ENCODE data around the gene PIKFYVE. TPM values are rescaled to one million over a fixed set of nuclear protein-coding genes. Genes with fewer than 3 reads are reported as not detected.

Gene PIKFYVE
- total RNA-seq, 6 experiments from 2014 or later: 10.7 to 16.0 (median 13.2) TPM

GRCh38 chr2:208356846-208357574 is 91.0 kb downstream of the PIKFYVE start:
- Histone ChIP-seq H3K4me3 (no peak overlapping the region), H3K9me3 (no peaks in the 10 kb centered on the region), H3K4me1 (peaks cover 0 to 60% (median 15%) of the 10 kb centered on the region in 4 donors), H3K27me3 (no peaks in the 10 kb centered on the region), H3K36me3 (peaks cover 0 to 3% (median 0%) of the 10 kb centered on the region in 4 donors), H3K27ac (peak overlapping the region in 1 of 3 donors; percentile 86)
- intact Hi-C loops (cut with DNase I): no loop called here
- ATAC-seq: no peak
- no peak for TF ChIP-seq POLR2A (IDR thresholded peaks at IDR 0.05)
- TF ChIP-seq, protein P1, sequence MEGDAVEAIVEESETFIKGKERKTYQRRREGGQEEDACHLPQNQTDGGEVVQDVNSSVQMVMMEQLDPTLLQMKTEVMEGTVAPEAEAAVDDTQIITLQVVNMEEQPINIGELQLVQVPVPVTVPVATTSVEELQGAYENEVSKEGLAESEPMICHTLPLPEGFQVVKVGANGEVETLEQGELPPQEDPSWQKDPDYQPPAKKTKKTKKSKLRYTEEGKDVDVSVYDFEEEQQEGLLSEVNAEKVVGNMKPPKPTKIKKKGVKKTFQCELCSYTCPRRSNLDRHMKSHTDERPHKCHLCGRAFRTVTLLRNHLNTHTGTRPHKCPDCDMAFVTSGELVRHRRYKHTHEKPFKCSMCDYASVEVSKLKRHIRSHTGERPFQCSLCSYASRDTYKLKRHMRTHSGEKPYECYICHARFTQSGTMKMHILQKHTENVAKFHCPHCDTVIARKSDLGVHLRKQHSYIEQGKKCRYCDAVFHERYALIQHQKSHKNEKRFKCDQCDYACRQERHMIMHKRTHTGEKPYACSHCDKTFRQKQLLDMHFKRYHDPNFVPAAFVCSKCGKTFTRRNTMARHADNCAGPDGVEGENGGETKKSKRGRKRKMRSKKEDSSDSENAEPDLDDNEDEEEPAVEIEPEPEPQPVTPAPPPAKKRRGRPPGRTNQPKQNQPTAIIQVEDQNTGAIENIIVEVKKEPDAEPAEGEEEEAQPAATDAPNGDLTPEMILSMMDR (IDR thresholded peaks at IDR 0.05): peak in 1 of 4 donors; percentile 10
- 17% methylated on average over 1 of the region's 1 CpG for WGBS (ENCODE audit: insufficient coverage, low coverage, low lambda C conversion rate, missing lambda C conversion rate)
- no peak for DNase-seq

GRCh38 chr2:208358758-208359631 is 92.9 kb downstream of the PIKFYVE start:
- H3K27ac ChIP-seq: peak overlapping the region in 2 of 3 donors; percentile 41 to 86
- H3K27me3 ChIP-seq: no peaks in the 10 kb centered on the region
- no peak overlapping the region for H3K4me3 ChIP-seq
- 57% methylated on average over 10 of the region's 10 CpGs for WGBS (ENCODE audit: insufficient coverage, low coverage, low lambda C conversion rate, missing lambda C conversion rate)
- TF ChIP-seq, protein P1 (IDR thresholded peaks at IDR 0.05): no peak
- TF ChIP-seq POLR2A (IDR thresholded peaks at IDR 0.05): peak; percentile 34
- no peaks in the 10 kb centered on the region for H3K9me3 ChIP-seq
- DNase-seq (peak in 1 of 3 donors; percentile 47), ATAC-seq (peak; percentile 24 to 74 (median 53))
- H3K36me3 ChIP-seq: no peaks in the 10 kb centered on the region
- intact Hi-C loops (cut with DNase I): no loop called here
- H3K4me1 ChIP-seq: peaks cover 0 to 42% (median 8%) of the 10 kb centered on the region in 4 donors

DNA sequence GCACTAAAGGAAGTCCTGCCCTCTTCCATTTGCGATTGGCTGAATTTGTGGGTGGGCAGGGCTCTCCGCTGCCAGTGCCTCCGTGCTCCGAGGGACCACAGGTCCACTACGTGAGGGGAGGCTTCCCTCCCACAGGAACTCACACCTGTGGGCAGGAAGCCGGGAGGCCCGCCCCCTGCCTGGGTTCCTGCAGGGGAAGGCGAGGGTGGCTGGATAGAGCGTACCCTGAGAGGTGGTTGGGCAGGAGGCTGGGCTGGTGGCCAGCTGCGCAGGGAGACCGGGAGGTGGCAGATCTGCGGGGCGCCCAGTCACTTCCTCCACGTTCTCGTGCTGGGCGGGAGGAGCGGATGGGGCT is 93.6 kb downstream of the PIKFYVE start:
- Histone ChIP-seq H3K9me3 (no peaks in the 10 kb centered on the region), H3K4me1 (peaks cover 0 to 36% (median 5%) of the 10 kb centered on the region in 4 donors), H3K4me3 (no peak overlapping the region), H3K36me3 (no peaks in the 10 kb centered on the region), H3K27me3 (no peaks in the 10 kb centered on the region), H3K27ac (peak overlapping the region in 1 of 3 donors; percentile 86)
- peak in 2 of 4 donors; percentile 7 to 30 for ATAC-seq
- intact Hi-C loops (cut with DNase I): no loop called here
- TF ChIP-seq POLR2A (IDR thresholded peaks at IDR 0.05): no peak
- TF ChIP-seq, protein P1 (IDR thresholded peaks at IDR 0.05): no peak
- peak in 2 of 3 donors; percentile 28 to 64 for DNase-seq
- WGBS (ENCODE audit: insufficient coverage, low coverage, low lambda C conversion rate, missing lambda C conversion rate): 94% methylated on average over 9 of the region's 17 CpGs

- TF ChIP-seq, protein P1 (IDR thresholded peaks at IDR 0.05): no peak
- no peak for TF ChIP-seq POLR2A (IDR thresholded peaks at IDR 0.05)
- Histone ChIP-seq H3K36me3 (no peaks in the 10 kb centered on the region), H3K27me3 (no peaks in the 10 kb centered on the region), H3K27ac (no peak overlapping the region), H3K4me1 (peaks cover 0 to 32% (median 4%) of the 10 kb centered on the region in 4 donors), H3K9me3 (peaks cover 0 to 4% (median 0%) of the 10 kb centered on the region in 4 donors), H3K4me3 (no peak overlapping the region)
- intact Hi-C loops (cut with DNase I): no loop called here
- WGBS (ENCODE audit: insufficient coverage, low coverage, low lambda C conversion rate, missing lambda C conversion rate): 100% methylated on average over 3 of the region's 48 CpGs
- DNase-seq (peak in 1 of 3 donors; percentile 54), ATAC-seq (peak in 1 of 4 donors; percentile 26)
These were observed 94.4 kb downstream of the PIKFYVE start for GRCh38 chr2:208360259-208361076.

Measured in right lobe of liver (tissue), 6 donors.